ENCODE data around the gene ANXA2.

ANXA2 gene

GRCh38 chr15:60421544-60421943, 23.8 kb upstream of the ANXA2 start:
- Histone ChIP-seq H3K4ac (ENCODE audit: low read depth, low read length) (no peak overlapping the region), H2AK5ac (ENCODE audit: low read length) (no peak overlapping the region), H2BK120ac (ENCODE audit: low read depth, low read length) (no peak overlapping the region), H3K27ac (ENCODE audit: low read depth, low read length) (no peak overlapping the region), H3K9ac (ENCODE audit: low read length) (no peak overlapping the region), H3K4me3 (ENCODE audit: low read length) (no peak overlapping the region), H4K5ac (ENCODE audit: low read length) (no peak overlapping the region), H3K79me2 (ENCODE audit: control insufficient read depth, insufficient read depth, low read length) (no peaks in the 10 kb centered on the region), H3K79me1 (ENCODE audit: low read length) (no peaks in the 10 kb centered on the region), H3K23ac (ENCODE audit: low read length) (no peak overlapping the region), H2BK15ac (replicated peaks; ENCODE audit: low read depth) (no peak overlapping the region), H2BK5ac (ENCODE audit: low read length) (no peak overlapping the region), H3K27me3 (ENCODE audit: insufficient read depth, low read length, poor library complexity) (no peaks in the 10 kb centered on the region), H3K36me3 (ENCODE audit: control insufficient read depth, insufficient read depth, low read length) (no peaks in the 10 kb centered on the region), H3K18ac (ENCODE audit: low read length) (no peak overlapping the region), H3K4me2 (ENCODE audit: low read length) (no peak overlapping the region), H3K56ac (ENCODE audit: low read length) (no peak overlapping the region), H4K8ac (ENCODE audit: low read depth, low read length) (no peak overlapping the region), H3K4me1 (ENCODE audit: control insufficient read depth, low read depth, low read length) (no peaks in the 10 kb centered on the region)
- no peak for DNase-seq
- WGBS (ENCODE audit: extremely low coverage, insufficient coverage, low lambda C conversion rate): no CpG with 5 or more reads among the region's 1 CpG

DNA sequence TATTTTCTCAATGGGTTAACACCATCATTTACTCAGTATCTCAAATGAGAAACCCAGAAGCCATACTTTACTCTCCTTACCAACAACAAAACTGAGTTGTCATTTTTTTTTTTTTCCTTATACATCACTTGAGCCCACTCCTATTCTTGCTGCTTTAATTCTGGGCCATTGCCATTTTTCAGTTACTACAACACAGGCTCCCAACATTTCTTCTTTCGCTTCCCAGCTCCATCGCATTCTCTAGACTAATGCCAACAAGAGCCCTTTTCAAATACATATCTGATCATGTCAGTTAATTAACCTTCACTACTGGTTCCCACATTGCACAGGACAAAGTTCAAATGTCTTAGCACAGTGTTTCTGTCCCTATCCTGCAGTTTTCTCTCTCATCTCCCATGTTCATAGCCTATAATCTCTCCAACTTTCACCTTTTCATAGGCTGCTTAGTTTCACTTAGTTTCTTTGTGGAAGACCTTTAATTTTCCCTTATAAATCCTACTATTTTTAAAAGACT, 22.5 kb upstream of the ANXA2 start:
- no peaks in the 10 kb centered on the region for H3K79me2 ChIP-seq (ENCODE audit: control insufficient read depth, insufficient read depth, low read length)
- no peak overlapping the region for H3K23ac ChIP-seq (ENCODE audit: low read length)
- H3K4me3 ChIP-seq (ENCODE audit: low read length): no peak overlapping the region
- H4K8ac ChIP-seq (ENCODE audit: low read depth, low read length): no peak overlapping the region
- no peak for DNase-seq
- no peak overlapping the region for H2BK5ac ChIP-seq (ENCODE audit: low read length)
- H3K56ac ChIP-seq (ENCODE audit: low read length): no peak overlapping the region
- no peak overlapping the region for H3K18ac ChIP-seq (ENCODE audit: low read length)
- H2AK5ac ChIP-seq (ENCODE audit: low read length): no peak overlapping the region
- H3K9ac ChIP-seq (ENCODE audit: low read length): no peak overlapping the region
- H3K4me2 ChIP-seq (ENCODE audit: low read length): no peak overlapping the region
- H2BK15ac ChIP-seq (replicated peaks; ENCODE audit: low read depth): no peak overlapping the region
- no CpG with 5 or more reads among the region's 2 CpGs for WGBS (ENCODE audit: extremely low coverage, insufficient coverage, low lambda C conversion rate)
- H3K4me1 ChIP-seq (ENCODE audit: control insufficient read depth, low read depth, low read length): no peaks in the 10 kb centered on the region
- H4K5ac ChIP-seq (ENCODE audit: low read length): no peak overlapping the region
- no peak overlapping the region for H2BK120ac ChIP-seq (ENCODE audit: low read depth, low read length)
- H3K36me3 ChIP-seq (ENCODE audit: control insufficient read depth, insufficient read depth, low read length): no peaks in the 10 kb centered on the region
- no peaks in the 10 kb centered on the region for H3K27me3 ChIP-seq (ENCODE audit: insufficient read depth, low read length, poor library complexity)
- H3K27ac ChIP-seq (ENCODE audit: low read depth, low read length): no peak overlapping the region
- H3K4ac ChIP-seq (ENCODE audit: low read depth, low read length): no peak overlapping the region
- H3K79me1 ChIP-seq (ENCODE audit: low read length): no peaks in the 10 kb centered on the region

DNA sequence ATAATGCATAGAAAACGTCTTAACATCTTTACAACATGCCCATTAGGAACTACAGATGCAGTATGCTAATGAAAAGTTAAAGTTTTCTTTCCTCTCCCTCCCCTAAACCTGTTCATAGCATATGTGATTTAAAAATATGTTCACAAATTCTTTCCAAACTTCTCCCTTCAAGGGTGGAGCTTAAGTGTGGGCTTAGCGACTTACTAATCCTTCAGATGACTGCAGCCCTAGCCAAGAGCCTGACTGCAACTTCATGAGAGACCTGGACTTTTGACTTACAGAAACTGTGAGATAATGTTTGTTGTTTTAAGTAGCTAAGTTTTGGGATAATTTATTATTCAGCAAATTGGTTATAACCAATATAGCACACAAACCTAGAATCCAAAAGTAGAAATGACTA, 22.0 kb upstream of the ANXA2 start:
- H3K4me1 ChIP-seq (ENCODE audit: control insufficient read depth, low read depth, low read length): no peaks in the 10 kb centered on the region
- no peak overlapping the region for H2BK120ac ChIP-seq (ENCODE audit: low read depth, low read length)
- H3K27me3 ChIP-seq (ENCODE audit: insufficient read depth, low read length, poor library complexity): no peaks in the 10 kb centered on the region
- no peak overlapping the region for H3K27ac ChIP-seq (ENCODE audit: low read depth, low read length)
- H2BK5ac ChIP-seq (ENCODE audit: low read length): no peak overlapping the region
- 100% methylated on average over 1 of the region's 2 CpGs for WGBS (ENCODE audit: extremely low coverage, insufficient coverage, low lambda C conversion rate)
- no peaks in the 10 kb centered on the region for H3K79me2 ChIP-seq (ENCODE audit: control insufficient read depth, insufficient read depth, low read length)
- no peak overlapping the region for H3K4me3 ChIP-seq (ENCODE audit: low read length)
- no peak for DNase-seq
- no peak overlapping the region for H3K23ac ChIP-seq (ENCODE audit: low read length)
- no peak overlapping the region for H3K18ac ChIP-seq (ENCODE audit: low read length)
- no peak overlapping the region for H3K4ac ChIP-seq (ENCODE audit: low read depth, low read length)
- H3K36me3 ChIP-seq (ENCODE audit: control insufficient read depth, insufficient read depth, low read length): no peaks in the 10 kb centered on the region
- H2BK15ac ChIP-seq (replicated peaks; ENCODE audit: low read depth): no peak overlapping the region
- H4K5ac ChIP-seq (ENCODE audit: low read length): no peak overlapping the region
- H3K9ac ChIP-seq (ENCODE audit: low read length): no peak overlapping the region
- no peak overlapping the region for H3K56ac ChIP-seq (ENCODE audit: low read length)
- no peak overlapping the region for H3K4me2 ChIP-seq (ENCODE audit: low read length)
- no peak overlapping the region for H4K8ac ChIP-seq (ENCODE audit: low read depth, low read length)
- no peak overlapping the region for H2AK5ac ChIP-seq (ENCODE audit: low read length)
- H3K79me1 ChIP-seq (ENCODE audit: low read length): no peaks in the 10 kb centered on the region

DNA sequence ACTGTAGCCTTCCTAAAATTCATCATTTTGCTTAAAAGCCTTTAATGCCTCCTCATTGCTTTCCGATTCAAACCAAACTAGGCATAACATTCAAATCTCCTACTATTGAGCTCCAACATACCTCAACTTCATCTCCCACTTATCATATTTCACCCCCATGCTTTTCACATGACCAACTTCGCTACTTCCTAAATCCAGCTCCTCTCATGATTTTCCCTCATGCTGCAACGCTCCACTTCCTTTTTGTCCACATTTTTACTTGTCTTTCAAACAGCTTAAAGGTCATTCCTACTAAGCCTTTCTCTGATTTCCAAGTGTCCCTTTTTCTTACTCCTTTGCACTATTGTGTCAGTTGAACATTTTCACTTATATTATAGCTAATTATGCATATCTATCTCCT, 20.3 kb upstream of the ANXA2 start:
- H3K79me1 ChIP-seq (ENCODE audit: low read length): no peaks in the 10 kb centered on the region
- H3K9ac ChIP-seq (ENCODE audit: low read length): no peak overlapping the region
- no peaks in the 10 kb centered on the region for H3K36me3 ChIP-seq (ENCODE audit: control insufficient read depth, insufficient read depth, low read length)
- no peak for DNase-seq
- no peak overlapping the region for H2BK15ac ChIP-seq (replicated peaks; ENCODE audit: low read depth)
- H3K4me3 ChIP-seq (ENCODE audit: low read length): no peak overlapping the region
- H3K4me1 ChIP-seq (ENCODE audit: control insufficient read depth, low read depth, low read length): peaks cover 3% of the 10 kb centered on the region
- no peak overlapping the region for H3K18ac ChIP-seq (ENCODE audit: low read length)
- H3K79me2 ChIP-seq (ENCODE audit: control insufficient read depth, insufficient read depth, low read length): no peaks in the 10 kb centered on the region
- H2AK5ac ChIP-seq (ENCODE audit: low read length): no peak overlapping the region
- H4K5ac ChIP-seq (ENCODE audit: low read length): no peak overlapping the region
- H3K4ac ChIP-seq (ENCODE audit: low read depth, low read length): no peak overlapping the region
- 100% methylated on average over 1 of the region's 3 CpGs for WGBS (ENCODE audit: extremely low coverage, insufficient coverage, low lambda C conversion rate)
- H3K27ac ChIP-seq (ENCODE audit: low read depth, low read length): no peak overlapping the region
- no peak overlapping the region for H3K4me2 ChIP-seq (ENCODE audit: low read length)
- H4K8ac ChIP-seq (ENCODE audit: low read depth, low read length): no peak overlapping the region
- no peak overlapping the region for H3K23ac ChIP-seq (ENCODE audit: low read length)
- H2BK120ac ChIP-seq (ENCODE audit: low read depth, low read length): no peak overlapping the region
- no peak overlapping the region for H3K56ac ChIP-seq (ENCODE audit: low read length)
- H3K27me3 ChIP-seq (ENCODE audit: insufficient read depth, low read length, poor library complexity): no peaks in the 10 kb centered on the region
- no peak overlapping the region for H2BK5ac ChIP-seq (ENCODE audit: low read length)

- Histone ChIP-seq H3K36me3 (ENCODE audit: control insufficient read depth, insufficient read depth, low read length) (no peaks in the 10 kb centered on the region), H3K56ac (ENCODE audit: low read length) (no peak overlapping the region), H3K4me1 (ENCODE audit: control insufficient read depth, low read depth, low read length) (peaks cover 4% of the 10 kb centered on the region), H2BK120ac (ENCODE audit: low read depth, low read length) (no peak overlapping the region), H3K23ac (ENCODE audit: low read length) (no peak overlapping the region), H3K4me2 (ENCODE audit: low read length) (no peak overlapping the region), H2BK5ac (ENCODE audit: low read length) (no peak overlapping the region), H2BK15ac (replicated peaks; ENCODE audit: low read depth) (no peak overlapping the region), H3K4ac (ENCODE audit: low read depth, low read length) (no peak overlapping the region), H3K9ac (ENCODE audit: low read length) (no peak overlapping the region), H4K5ac (ENCODE audit: low read length) (no peak overlapping the region), H3K79me1 (ENCODE audit: low read length) (no peaks in the 10 kb centered on the region), H3K27ac (ENCODE audit: low read depth, low read length) (no peak overlapping the region), H2AK5ac (ENCODE audit: low read length) (no peak overlapping the region), H3K18ac (ENCODE audit: low read length) (no peak overlapping the region), H3K79me2 (ENCODE audit: control insufficient read depth, insufficient read depth, low read length) (no peaks in the 10 kb centered on the region), H3K4me3 (ENCODE audit: low read length) (no peak overlapping the region), H3K27me3 (ENCODE audit: insufficient read depth, low read length, poor library complexity) (no peaks in the 10 kb centered on the region), H4K8ac (ENCODE audit: low read depth, low read length) (no peak overlapping the region)
- no CpG with 5 or more reads among the region's 4 CpGs for WGBS (ENCODE audit: extremely low coverage, insufficient coverage, low lambda C conversion rate)
- no peak for DNase-seq
Observed at GRCh38 chr15:60417112-60417511, 19.3 kb upstream of the ANXA2 start.

- H3K9ac ChIP-seq (ENCODE audit: low read length): no peak overlapping the region
- no peak overlapping the region for H2BK15ac ChIP-seq (replicated peaks; ENCODE audit: low read depth)
- no peak overlapping the region for H2BK120ac ChIP-seq (ENCODE audit: low read depth, low read length)
- no CpG with 5 or more reads among the region's 3 CpGs for WGBS (ENCODE audit: extremely low coverage, insufficient coverage, low lambda C conversion rate)
- H4K5ac ChIP-seq (ENCODE audit: low read length): no peak overlapping the region
- no peak overlapping the region for H2AK5ac ChIP-seq (ENCODE audit: low read length)
- no peak overlapping the region for H3K27ac ChIP-seq (ENCODE audit: low read depth, low read length)
- H3K56ac ChIP-seq (ENCODE audit: low read length): no peak overlapping the region
- no peak overlapping the region for H3K4ac ChIP-seq (ENCODE audit: low read depth, low read length)
- no peak overlapping the region for H3K4me2 ChIP-seq (ENCODE audit: low read length)
- H3K23ac ChIP-seq (ENCODE audit: low read length): no peak overlapping the region
- no peak overlapping the region for H4K8ac ChIP-seq (ENCODE audit: low read depth, low read length)
- H3K79me1 ChIP-seq (ENCODE audit: low read length): no peaks in the 10 kb centered on the region
- no peak overlapping the region for H3K18ac ChIP-seq (ENCODE audit: low read length)
- peaks cover 4% of the 10 kb centered on the region for H3K4me1 ChIP-seq (ENCODE audit: control insufficient read depth, low read depth, low read length)
- H3K36me3 ChIP-seq (ENCODE audit: control insufficient read depth, insufficient read depth, low read length): no peaks in the 10 kb centered on the region
- DNase-seq: no peak
- no peak overlapping the region for H3K4me3 ChIP-seq (ENCODE audit: low read length)
- H2BK5ac ChIP-seq (ENCODE audit: low read length): no peak overlapping the region
- H3K27me3 ChIP-seq (ENCODE audit: insufficient read depth, low read length, poor library complexity): no peaks in the 10 kb centered on the region
- no peaks in the 10 kb centered on the region for H3K79me2 ChIP-seq (ENCODE audit: control insufficient read depth, insufficient read depth, low read length)
Observed at GRCh38 chr15:60416484-60416883, 18.7 kb upstream of the ANXA2 start.

All from mesendoderm (in vitro differentiated cells).